Upper lobe of right lung (tissue), 1 donor: ENCODE results near the gene C1orf116. TPM values are rescaled to one million over a fixed set of nuclear protein-coding genes. Genes with fewer than 3 reads are reported as not detected.

Experiments used
- ATAC-seq: fragments of 200-7000 bp; cut with Tn5 transposase; one replicate; pipeline ENCODE4 v1.9.1; 2020; ENCODE audit warnings: mild to moderate bottlenecking, moderate library complexity
- DNase-seq: peaks from one replicate; pipeline ENCODE4 v3.0.0-alpha.2; 2020
- H3K27ac ChIP-seq: fragments of 200-600 bp; one replicate; pipeline ENCODE4 v1.8.0; 2022
- H3K27me3 ChIP-seq: fragments of 200-600 bp; one replicate; pipeline ENCODE4 v1.8.0; 2022; ENCODE audit warnings: mild to moderate bottlenecking
- H3K36me3 ChIP-seq: fragments of 200-600 bp; one replicate; pipeline ENCODE4 v1.8.0; 2022
- H3K4me1 ChIP-seq: fragments of 200-600 bp; one replicate; pipeline ENCODE4 v1.8.0; 2022
- H3K4me3 ChIP-seq: fragments of 200-600 bp; one replicate; pipeline ENCODE4 v1.8.0; 2022; ENCODE audit warnings: mild to moderate bottlenecking
- H3K9me3 ChIP-seq: fragments of 200-600 bp; one replicate; pipeline ENCODE4 v1.8.0; 2022
- CTCF ChIP-seq: fragments of 200-600 bp; IDR thresholded peaks from one replicate; pipeline ENCODE4 v1.8.0; 2022; ENCODE audit warnings: antibody characterized with exemption
- intact Hi-C: fragments of 100-400 bp; cut with DNase I; formaldehyde crosslinking; loops from one replicate; pipeline ENCODE4 v1.11.0; 2022
- total RNA-seq: library from RNA; stranded (reverse); fragmentation: NEBNext Ultra II Directional; extraction: Animal tissue kit (Norgen Biotek cat#: 25700); gene quantifications from one replicate; pipeline ENCODE4 v1.2.1, GENCODE V29; 2021
- donor health status: DM: no; HTN: yes; CAD: no; lungs with severe emphysema.

The C1orf116 gene
- total RNA-seq, 1 donor from 2014 or later = 128 TPM

DNA sequence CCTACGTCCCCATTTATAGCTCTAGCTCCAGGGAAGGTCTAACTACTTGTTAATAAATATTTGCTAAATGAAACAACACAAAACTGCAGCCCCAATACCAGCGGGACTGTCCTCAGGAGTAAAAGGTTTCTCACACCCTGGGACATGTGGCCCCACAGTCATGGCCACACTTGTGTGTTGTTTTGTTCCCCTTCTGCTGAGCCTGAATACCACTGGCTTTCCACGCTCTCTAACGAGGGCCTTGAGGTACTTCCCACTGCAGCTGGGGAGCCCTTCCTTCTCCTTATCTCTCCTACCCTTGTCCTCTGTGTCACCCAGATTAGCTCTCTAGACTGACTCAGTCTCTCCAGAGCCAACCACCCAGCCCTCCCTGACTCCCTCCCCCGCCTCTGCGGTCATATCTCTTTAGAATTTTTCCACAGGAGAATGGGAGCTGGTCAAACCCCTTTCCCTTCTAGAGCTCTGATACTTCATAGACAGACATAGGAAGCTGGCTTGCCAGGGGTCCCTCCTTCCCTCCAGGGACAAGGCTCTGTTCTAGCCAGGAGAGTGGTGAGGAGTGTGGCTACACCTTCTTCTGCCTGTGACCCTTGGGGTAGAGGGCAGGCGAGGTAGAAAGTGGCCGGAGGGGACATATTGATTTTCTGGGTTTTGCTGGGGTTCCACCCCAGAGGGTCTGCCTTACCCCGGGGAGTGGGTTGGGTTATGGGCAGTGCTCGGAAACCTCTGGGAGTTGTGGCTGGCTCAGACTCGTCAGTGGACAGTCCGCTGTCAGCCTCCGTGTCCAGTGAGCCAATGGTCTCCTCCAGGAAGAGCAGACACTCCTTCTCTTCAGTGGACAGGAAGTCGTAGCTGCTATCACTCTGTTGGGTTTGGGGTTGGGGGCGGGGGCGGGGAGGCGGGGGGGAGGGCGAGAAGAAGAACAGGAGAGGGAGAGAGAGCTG lies 8.1 kb downstream of the C1orf116 start:
- intact Hi-C loops = no loop called here
- no peaks in the 10 kb centered on the region for H3K27me3 ChIP-seq
- DNase-seq = no peak
- peak; percentile 28 for ATAC-seq
- peak overlapping the region; percentile 81 for H3K27ac ChIP-seq
- peak overlapping the region; percentile 7 for H3K4me3 ChIP-seq
- peaks cover 26% of the 10 kb centered on the region for H3K4me1 ChIP-seq
- no peaks in the 10 kb centered on the region for H3K36me3 ChIP-seq
- no peak for TF ChIP-seq CTCF
- no peaks in the 10 kb centered on the region for H3K9me3 ChIP-seq

- ATAC-seq (no peak), DNase-seq (no peak)
- no peaks in the 10 kb centered on the region for H3K27me3 ChIP-seq
- H3K36me3 ChIP-seq = no peaks in the 10 kb centered on the region
- H3K9me3 ChIP-seq = no peaks in the 10 kb centered on the region
- intact Hi-C loops = no loop called here
- H3K4me1 ChIP-seq = peaks cover 26% of the 10 kb centered on the region
- peak overlapping the region; percentile 4 for H3K27ac ChIP-seq
- H3K4me3 ChIP-seq = no peak overlapping the region
- no peak for TF ChIP-seq CTCF
These were observed 9.4 kb downstream of the C1orf116 start for GRCh38 chr1:207022996-207023679.

DNA sequence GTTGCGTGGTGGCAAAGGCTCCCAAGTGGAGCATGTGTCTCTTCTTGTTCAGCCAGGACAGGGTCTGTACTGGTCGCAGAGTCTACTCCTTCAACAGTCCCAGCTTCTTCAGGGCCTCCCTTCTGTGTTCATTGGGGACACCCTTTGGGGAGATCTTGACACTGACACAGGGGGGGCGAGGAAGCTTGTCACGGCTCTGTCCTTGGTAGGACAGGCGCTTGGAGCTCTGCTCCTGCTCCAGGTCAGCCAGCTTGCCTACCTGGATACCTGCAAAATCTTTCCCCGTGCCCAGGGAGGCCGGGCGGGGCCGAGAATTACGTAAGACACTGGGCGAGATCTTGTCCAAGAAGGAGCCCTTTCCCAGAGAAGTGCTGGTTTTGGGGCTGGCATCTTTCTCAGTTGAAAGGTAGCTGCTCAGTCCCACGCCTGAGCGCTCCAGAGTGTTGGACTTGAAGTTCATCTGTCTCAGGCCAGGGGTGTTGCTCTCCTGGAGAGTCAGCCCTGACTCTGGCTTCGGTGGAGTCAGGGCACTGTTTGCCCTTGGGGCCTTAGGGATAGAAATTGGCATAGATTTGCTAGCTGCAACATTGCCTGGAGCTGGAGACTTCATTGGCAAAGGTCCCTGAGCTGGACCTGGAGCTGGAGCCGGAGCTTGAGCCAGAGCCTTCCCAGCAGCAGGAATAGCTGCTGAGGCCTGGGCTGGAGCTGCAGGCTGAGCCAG lies 10.5 kb downstream of the C1orf116 start:
- no peak for TF ChIP-seq CTCF
- no peaks in the 10 kb centered on the region for H3K36me3 ChIP-seq
- peak overlapping the region; percentile 19 for H3K27ac ChIP-seq
- DNase-seq (no peak), ATAC-seq (no peak)
- no peaks in the 10 kb centered on the region for H3K27me3 ChIP-seq
- peaks cover 33% of the 10 kb centered on the region for H3K4me1 ChIP-seq
- H3K9me3 ChIP-seq = no peaks in the 10 kb centered on the region
- intact Hi-C loops = no loop called here
- H3K4me3 ChIP-seq = no peak overlapping the region

GRCh38 chr1:207021139-207021861 lies 11.3 kb downstream of the C1orf116 start:
- H3K9me3 ChIP-seq = no peaks in the 10 kb centered on the region
- H3K4me1 ChIP-seq = peaks cover 32% of the 10 kb centered on the region
- TF ChIP-seq CTCF = no peak
- DNase-seq = no peak
- no peaks in the 10 kb centered on the region for H3K27me3 ChIP-seq
- no peak for ATAC-seq
- H3K4me3 ChIP-seq = no peak overlapping the region
- no peaks in the 10 kb centered on the region for H3K36me3 ChIP-seq
- intact Hi-C loops = no loop called here
- H3K27ac ChIP-seq = peak overlapping the region; percentile 44

- intact Hi-C loops = no loop called here
- Histone ChIP-seq H3K27ac (peak overlapping the region; percentile 44), H3K4me3 (no peak overlapping the region), H3K9me3 (no peaks in the 10 kb centered on the region), H3K27me3 (no peaks in the 10 kb centered on the region), H3K4me1 (peaks cover 26% of the 10 kb centered on the region), H3K36me3 (no peaks in the 10 kb centered on the region)
- no peak for TF ChIP-seq CTCF
- no peak for ATAC-seq
- DNase-seq = no peak
These were observed 11.8 kb downstream of the C1orf116 start for GRCh38 chr1:207020709-207021107.
